ENCODE results near the gene MPZL3. TPM values are rescaled to one million over a fixed set of nuclear protein-coding genes. Genes with fewer than 3 reads are reported as not detected.

MPZL3 gene
- total RNA-seq, 2 experiments from 2014 or later = 29.3 to 30.5 TPM

GRCh38 chr11:118231461-118231860 lies 20.7 kb downstream of the MPZL3 start:
- Mint-ChIP-seq H3K4me1 (ENCODE audit: low read depth) (peaks cover 36% of the 10 kb centered on the region), H3K27me3 (ENCODE audit: low read depth) (no peaks in the 10 kb centered on the region), H3K9me3 (no peaks in the 10 kb centered on the region), H3K4me3 (no peak overlapping the region), H3K27ac (no peak overlapping the region), H3K36me3 (ENCODE audit: low read depth) (peaks cover 53% of the 10 kb centered on the region)
- CTCF ChIA-PET = interaction anchor here (1.2 kb wide), 1 partner anchor 17 kb away, joined by 3 read pairs; no protein-coding TSS in a partner anchor
- intact Hi-C loops (cut with micrococcal nuclease) = no loop called here
- no peak for DNase-seq

GRCh38 chr11:118230088-118230487 lies 22.1 kb downstream of the MPZL3 start:
- intact Hi-C loops (cut with micrococcal nuclease) = no loop called here
- peak overlapping the region; percentile 89 for H3K27ac Mint-ChIP-seq
- H3K27me3 Mint-ChIP-seq (ENCODE audit: low read depth) = no peaks in the 10 kb centered on the region
- H3K9me3 Mint-ChIP-seq = peaks cover 6% of the 10 kb centered on the region
- peaks cover 33% of the 10 kb centered on the region for H3K4me1 Mint-ChIP-seq (ENCODE audit: low read depth)
- peaks cover 56% of the 10 kb centered on the region for H3K36me3 Mint-ChIP-seq (ENCODE audit: low read depth)
- H3K4me3 Mint-ChIP-seq = no peak overlapping the region
- CTCF ChIA-PET = interaction anchor here (0.8 to 2.6 kb wide), 6 partner anchors 12 to 65 kb away, joined by 3 to 13 read pairs (median 4); no protein-coding TSS in a partner anchor
- DNase-seq = peak; percentile 48

DNA sequence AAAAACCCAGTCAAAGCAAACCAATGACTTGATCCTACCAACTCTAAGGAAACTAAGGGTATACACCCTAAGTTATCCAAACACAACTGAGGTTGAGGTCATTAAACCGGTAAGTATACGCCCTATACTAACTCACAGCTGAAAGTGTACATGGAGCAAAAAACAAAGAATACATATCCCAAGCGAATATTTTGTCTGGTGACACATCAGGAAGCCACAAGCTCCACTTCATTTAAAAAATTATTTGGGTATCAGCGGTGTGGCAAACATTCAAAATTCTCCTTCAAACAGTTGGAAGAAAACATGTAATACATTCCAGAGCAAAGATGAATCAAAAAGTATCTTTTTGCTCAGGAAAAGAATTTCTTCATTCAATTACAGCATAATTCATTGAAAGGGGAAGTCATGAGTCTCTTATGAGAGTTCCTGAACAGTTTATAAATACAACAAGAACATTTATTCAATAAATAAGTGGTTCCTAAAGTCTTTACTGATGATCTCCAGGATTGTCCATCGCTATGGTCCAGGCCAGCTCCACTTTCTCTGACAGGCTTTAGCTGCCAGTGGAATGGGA lies 22.8 kb downstream of the MPZL3 start:
- Mint-ChIP-seq H3K27ac (peak overlapping the region; percentile 89), H3K4me1 (ENCODE audit: low read depth) (peaks cover 33% of the 10 kb centered on the region), H3K27me3 (ENCODE audit: low read depth) (no peaks in the 10 kb centered on the region), H3K4me3 (peak overlapping the region; percentile 17), H3K36me3 (ENCODE audit: low read depth) (peaks cover 58% of the 10 kb centered on the region), H3K9me3 (peaks cover 7% of the 10 kb centered on the region)
- intact Hi-C loops (cut with micrococcal nuclease) = loop anchor here (1.0 to 10.0 kb wide), 4 partner anchors 23 to 1135 kb away; partner anchors contain the start of genes C2CD2L, DPAGT1 and SIK3
- DNase-seq = peak; percentile 1
- CTCF ChIA-PET = interaction anchor here (0.8 to 2.6 kb wide), 6 partner anchors 13 to 66 kb away, joined by 3 to 13 read pairs (median 4); no protein-coding TSS in a partner anchor

DNA sequence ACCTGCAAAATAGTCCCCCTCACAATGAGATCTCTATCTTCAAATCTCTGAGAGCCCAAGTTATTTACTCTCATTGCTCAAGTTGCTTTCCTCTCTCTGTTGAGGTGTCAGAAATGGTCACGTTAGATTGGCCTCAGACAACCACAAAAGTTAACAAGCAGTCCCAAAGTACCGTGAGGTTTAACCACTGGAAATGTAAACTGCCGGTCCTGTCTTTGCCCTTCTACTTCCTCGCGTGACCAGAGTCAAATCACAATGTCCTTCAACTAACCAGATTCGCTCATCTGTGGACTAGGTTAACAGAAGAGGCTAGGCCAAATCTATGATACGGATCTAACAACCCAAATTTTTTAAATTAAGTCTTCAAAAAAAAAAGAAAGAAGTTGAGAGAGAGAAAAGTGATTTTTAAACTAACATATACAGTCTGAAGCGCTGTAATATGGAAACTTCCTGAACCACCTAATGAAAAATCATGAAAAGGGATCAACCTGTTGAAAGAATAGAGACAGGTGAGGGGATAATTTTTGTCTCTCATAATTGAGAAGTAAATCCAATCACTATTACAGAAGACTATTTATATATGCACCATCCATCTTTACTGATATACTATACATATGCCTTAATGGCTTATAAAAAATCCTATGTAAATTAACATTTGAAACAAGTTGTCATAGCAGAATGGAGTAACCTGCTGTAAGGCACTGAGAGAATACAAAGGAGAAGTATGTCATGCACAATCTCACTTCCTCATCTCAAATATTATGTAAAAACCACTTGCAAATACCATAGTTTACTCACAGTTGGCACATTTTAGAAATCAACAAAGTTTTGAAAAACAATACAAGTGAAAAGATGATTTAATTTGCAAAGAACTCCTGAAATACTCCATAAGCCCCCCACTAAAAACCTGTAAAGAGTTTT lies 24.0 kb downstream of the MPZL3 start:
- Mint-ChIP-seq H3K27ac (peak overlapping the region; percentile 89), H3K4me1 (ENCODE audit: low read depth) (peaks cover 20% of the 10 kb centered on the region), H3K36me3 (ENCODE audit: low read depth) (peaks cover 53% of the 10 kb centered on the region), H3K9me3 (peaks cover 7% of the 10 kb centered on the region), H3K27me3 (ENCODE audit: low read depth) (no peaks in the 10 kb centered on the region), H3K4me3 (peak overlapping the region; percentile 3)
- intact Hi-C loops (cut with micrococcal nuclease) = loop anchor here (10.0 kb wide), 3 partner anchors 647 to 1133 kb away; partner anchors contain the start of genes C2CD2L, DPAGT1 and SIK3
- CTCF ChIA-PET = interaction anchor here (1.0 to 2.6 kb wide), 6 partner anchors 11 to 17 kb away, joined by 3 to 13 read pairs (median 4); no protein-coding TSS in a partner anchor
- DNase-seq = peak; percentile 30

DNA sequence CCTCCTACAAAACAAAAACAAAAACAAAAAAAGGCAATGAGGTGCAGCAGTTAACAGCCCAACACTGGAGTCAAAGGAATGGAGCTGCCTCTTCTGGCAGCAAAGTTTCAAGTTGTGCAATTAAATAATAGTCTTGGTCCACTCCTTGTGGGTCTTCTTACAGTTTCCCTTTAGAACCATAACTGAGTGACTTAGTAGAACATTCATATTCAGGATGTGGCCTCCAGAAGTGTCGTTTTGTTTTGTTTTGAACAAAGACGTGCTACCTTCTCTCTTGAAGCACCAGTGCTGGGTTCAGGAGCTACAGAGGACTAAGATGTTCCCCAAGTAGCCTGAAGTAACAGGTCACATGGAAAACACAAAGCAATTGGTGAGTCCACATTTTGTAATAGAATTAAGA lies 25.4 kb downstream of the MPZL3 start:
- DNase-seq = peak; percentile 54
- Mint-ChIP-seq H3K27ac (peak overlapping the region; percentile 89), H3K4me1 (ENCODE audit: low read depth) (peaks cover 24% of the 10 kb centered on the region), H3K9me3 (peaks cover 7% of the 10 kb centered on the region), H3K27me3 (ENCODE audit: low read depth) (no peaks in the 10 kb centered on the region), H3K4me3 (peak overlapping the region; percentile 36), H3K36me3 (ENCODE audit: low read depth) (peaks cover 57% of the 10 kb centered on the region)
- CTCF ChIA-PET = interaction anchor here (0.6 to 2.2 kb wide), 10 partner anchors 10 to 126 kb away, joined by 3 to 9 read pairs (median 4); no protein-coding TSS in a partner anchor
- intact Hi-C loops (cut with micrococcal nuclease) = loop anchor here (10.0 kb wide), 3 partner anchors 648 to 1132 kb away; partner anchors contain the start of genes C2CD2L, DPAGT1 and SIK3

- intact Hi-C loops (cut with micrococcal nuclease) = loop anchor here (10.0 kb wide), 3 partner anchors 649 to 1131 kb away; partner anchors contain the start of genes C2CD2L, DPAGT1 and SIK3
Measured at GRCh38 chr11:118226296-118226695, 25.9 kb downstream of the MPZL3 start.

DNA sequence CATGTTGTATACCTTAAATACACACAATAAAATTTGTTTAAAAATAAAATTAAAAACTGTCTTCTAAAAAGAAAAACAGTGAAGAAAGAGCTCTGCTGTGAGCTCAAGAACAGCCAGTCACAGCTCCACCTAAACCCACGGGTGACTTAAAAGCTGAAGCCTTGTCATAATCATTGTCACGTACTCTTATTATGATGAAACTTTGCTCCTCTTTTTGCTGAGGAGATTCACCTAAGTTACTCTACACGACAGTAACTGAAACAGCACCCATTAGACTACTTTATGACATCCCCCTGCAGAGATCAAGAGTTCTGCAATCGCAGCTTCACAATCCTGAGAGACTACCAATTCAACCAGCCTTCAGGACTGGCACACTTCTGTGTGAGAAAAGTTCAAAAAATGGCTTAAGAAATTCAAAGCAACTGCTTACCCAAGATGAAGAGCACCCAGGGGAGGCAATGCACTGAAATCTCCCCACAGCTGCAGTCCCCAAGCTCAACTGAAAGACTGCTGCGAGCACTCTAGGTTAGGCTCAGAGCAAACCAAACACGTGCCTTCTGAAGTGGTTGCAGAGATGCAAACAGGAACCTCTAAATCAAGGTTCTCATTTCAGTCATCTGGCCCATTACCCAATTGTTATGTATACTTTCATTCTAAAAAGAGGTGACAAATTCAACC lies 27.5 kb downstream of the MPZL3 start, which contains the start of gene JAML:
JAML (minus strand) TSS at position 501 of the 678 bp plus-strand sequence. CDS start 10,145 bp downstream, outside the sequence.
- H3K27ac Mint-ChIP-seq = peak within 1 kb of the TSS; percentile 100
- H3K9me3 Mint-ChIP-seq = peaks cover 7% of the 10 kb centered on the region
- peaks cover 61% of the 10 kb centered on the region for H3K36me3 Mint-ChIP-seq (ENCODE audit: low read depth)
- no peaks in the 10 kb centered on the region for H3K27me3 Mint-ChIP-seq (ENCODE audit: low read depth)
- DNase-seq = peak; percentile 88
- H3K4me1 Mint-ChIP-seq (ENCODE audit: low read depth) = peaks cover 46% of the 10 kb centered on the region
- H3K4me3 Mint-ChIP-seq = peak within 1 kb of the TSS; percentile 82
- intact Hi-C loops (cut with micrococcal nuclease) = loop anchor here (1.0 to 10.0 kb wide), 7 partner anchors 7 to 1130 kb away; partner anchors contain the start of genes C2CD2L, CD3D, DPAGT1 and PCSK7
- CTCF ChIA-PET = interaction anchor here (0.6 to 2.4 kb wide), 19 partner anchors 9 to 121 kb away, joined by 3 to 15 read pairs (median 4); partner anchors contain the start of gene CD3D

More at GRCh38 chr11:118226296-118226695, 25.9 kb downstream of the MPZL3 start:
- Mint-ChIP-seq H3K4me3 (peak overlapping the region; percentile 36), H3K4me1 (ENCODE audit: low read depth) (peaks cover 29% of the 10 kb centered on the region), H3K27ac (peak overlapping the region; percentile 89), H3K36me3 (ENCODE audit: low read depth) (peaks cover 57% of the 10 kb centered on the region), H3K27me3 (ENCODE audit: low read depth) (no peaks in the 10 kb centered on the region), H3K9me3 (peaks cover 7% of the 10 kb centered on the region)
- peak; percentile 63 for DNase-seq
- CTCF ChIA-PET = interaction anchor here (0.7 to 2.3 kb wide), 9 partner anchors 9 to 79 kb away, joined by 3 to 15 read pairs (median 4); no protein-coding TSS in a partner anchor

DNA sequence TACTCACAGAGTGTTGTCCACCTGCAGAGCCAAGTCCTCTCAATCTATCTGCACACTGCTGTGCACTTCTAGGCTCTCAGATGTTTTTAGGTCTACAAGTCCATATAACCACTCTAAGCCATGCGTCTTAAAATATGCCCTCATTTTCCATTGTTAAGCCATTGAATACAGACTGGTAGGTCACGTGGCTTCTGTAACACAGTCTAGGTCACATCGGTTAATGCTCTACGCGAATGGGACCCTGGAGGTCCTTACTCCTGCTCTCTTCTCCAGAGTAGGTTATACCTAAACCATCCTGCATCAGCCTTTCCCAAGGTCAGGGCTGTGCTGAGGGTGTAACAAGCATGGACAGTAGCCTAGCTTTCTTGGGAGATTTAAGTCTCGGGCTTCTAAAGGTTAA lies 28.2 kb downstream of the MPZL3 start:
- Mint-ChIP-seq H3K36me3 (ENCODE audit: low read depth) (peaks cover 56% of the 10 kb centered on the region), H3K4me1 (ENCODE audit: low read depth) (peaks cover 52% of the 10 kb centered on the region), H3K27me3 (ENCODE audit: low read depth) (no peaks in the 10 kb centered on the region), H3K27ac (peak overlapping the region; percentile 100), H3K4me3 (peak overlapping the region; percentile 82), H3K9me3 (peaks cover 7% of the 10 kb centered on the region)
- DNase-seq = peak; percentile 45
- intact Hi-C loops (cut with micrococcal nuclease) = loop anchor here (1.0 to 10.0 kb wide), 6 partner anchors 8 to 1129 kb away; partner anchors contain the start of genes C2CD2L, CD3D, DPAGT1 and PCSK7
- CTCF ChIA-PET = interaction anchor here (0.9 to 2.4 kb wide), 14 partner anchors 9 to 118 kb away, joined by 3 to 15 read pairs (median 4); partner anchors contain the start of gene CD3D

GRCh38 chr11:118223570-118223969 lies 28.6 kb downstream of the MPZL3 start:
- Mint-ChIP-seq H3K4me3 (peak overlapping the region; percentile 82), H3K4me1 (ENCODE audit: low read depth) (peaks cover 56% of the 10 kb centered on the region), H3K9me3 (peaks cover 7% of the 10 kb centered on the region), H3K27me3 (ENCODE audit: low read depth) (no peaks in the 10 kb centered on the region), H3K36me3 (ENCODE audit: low read depth) (peaks cover 58% of the 10 kb centered on the region), H3K27ac (peak overlapping the region; percentile 100)
- peak; percentile 52 for DNase-seq
- intact Hi-C loops (cut with micrococcal nuclease) = loop anchor here (1.0 to 10.0 kb wide), 5 partner anchors 9 to 1129 kb away; partner anchors contain the start of genes C2CD2L, DPAGT1, PCSK7 and RNF214
- CTCF ChIA-PET = interaction anchor here (1.2 to 2.4 kb wide), 4 partner anchors 10 to 25 kb away, joined by 3 to 9 read pairs (median 4); no protein-coding TSS in a partner anchor

DNA sequence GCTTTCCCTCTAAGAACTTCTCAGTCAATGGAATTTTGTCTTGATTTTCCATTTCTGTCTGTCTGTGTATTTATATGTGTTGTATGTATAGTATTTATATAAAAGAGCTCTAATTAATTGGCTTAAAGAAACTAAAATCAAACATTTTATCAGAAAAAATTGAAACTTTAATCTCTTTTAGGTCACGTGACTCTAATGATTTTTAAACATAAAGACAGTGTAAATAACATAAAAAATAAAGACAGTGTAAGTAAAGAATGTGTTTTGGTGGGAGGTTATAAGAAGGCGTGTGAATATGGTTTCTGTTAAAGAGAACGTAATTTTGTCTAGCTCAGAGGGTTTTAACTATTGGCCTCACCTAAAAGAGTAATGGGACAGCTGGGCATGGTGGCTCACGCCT lies 29.7 kb downstream of the MPZL3 start:
- CTCF ChIA-PET = interaction anchor here (0.7 to 1.5 kb wide), 5 partner anchors 17 to 87 kb away, joined by 3 to 8 read pairs (median 4); no protein-coding TSS in a partner anchor
- H3K27ac Mint-ChIP-seq = peak overlapping the region; percentile 100
- intact Hi-C loops (cut with micrococcal nuclease) = loop anchor here (5.0 to 10.0 kb wide), 4 partner anchors 652 to 1128 kb away; partner anchors contain the start of genes C2CD2L, DPAGT1, PCSK7 and RNF214
- H3K9me3 Mint-ChIP-seq = peaks cover 7% of the 10 kb centered on the region
- peaks cover 68% of the 10 kb centered on the region for H3K4me1 Mint-ChIP-seq (ENCODE audit: low read depth)
- peaks cover 50% of the 10 kb centered on the region for H3K36me3 Mint-ChIP-seq (ENCODE audit: low read depth)
- DNase-seq = no peak
- H3K4me3 Mint-ChIP-seq = peak overlapping the region; percentile 77
- no peaks in the 10 kb centered on the region for H3K27me3 Mint-ChIP-seq (ENCODE audit: low read depth)

All from activated naive CD4-positive, alpha-beta T cell treated with anti-CD3 and anti-CD28 coated beads for 36 hours (primary cell).